ENCODE data around the gene MED10. TPM values are rescaled to one million over a fixed set of nuclear protein-coding genes. Genes with fewer than 3 reads are reported as not detected.

Gene MED10
- total RNA-seq, 1 donor from 2014 or later: 49.3 TPM

DNA sequence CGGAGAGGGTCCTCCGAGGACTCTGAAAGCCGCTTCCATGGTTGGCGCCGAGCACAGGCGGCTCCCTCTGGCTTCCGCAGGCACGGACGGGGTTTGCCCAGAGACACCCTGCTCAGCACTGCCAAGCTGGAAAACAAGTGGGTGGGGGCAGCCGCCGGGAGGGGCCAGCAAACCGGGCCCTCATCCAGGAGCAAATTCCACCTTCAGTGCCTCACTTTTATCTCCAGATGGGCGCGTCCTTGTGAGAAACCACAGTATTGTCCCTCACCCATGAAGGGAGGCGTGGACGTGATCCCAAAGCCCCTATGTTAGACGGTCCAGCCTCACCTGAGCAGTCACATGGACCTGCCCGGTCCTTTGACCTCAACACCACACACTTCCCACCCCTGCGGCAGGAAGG is 29.0 kb downstream of the MED10 start:
- peaks cover 33% of the 10 kb centered on the region for H3K27me3 Mint-ChIP-seq (ENCODE audit: low read depth, unreplicated experiment)
- FAIRE-seq (no peak), DNase-seq (ENCODE audit: low read depth) (no peak)
- H3K4me1 Mint-ChIP-seq (ENCODE audit: low read depth, unreplicated experiment): no peaks in the 10 kb centered on the region
- H3K4me3 Mint-ChIP-seq (ENCODE audit: unreplicated experiment): no peak overlapping the region
- no peaks in the 10 kb centered on the region for H3K36me3 ChIP-seq (ENCODE audit: insufficient read depth, low read length)
- H3K4me3 ChIP-seq (ENCODE audit: insufficient read depth, low read depth, low read length): no peak overlapping the region
- no peak overlapping the region for H3K4me2 ChIP-seq (ENCODE audit: low read length)
- no peaks in the 10 kb centered on the region for H3K9me3 ChIP-seq (ENCODE audit: insufficient read depth, low read depth, low read length)
- peaks cover 8% of the 10 kb centered on the region for H3K9me3 Mint-ChIP-seq (ENCODE audit: unreplicated experiment)
- H4K20me1 ChIP-seq (ENCODE audit: insufficient read depth, low read length): no peaks in the 10 kb centered on the region
- H3K9ac ChIP-seq (ENCODE audit: low read length): no peak overlapping the region
- no peak overlapping the region for H3K27ac ChIP-seq (ENCODE audit: low read depth, low read length)
- H3K36me3 Mint-ChIP-seq (ENCODE audit: low read depth, unreplicated experiment): no peaks in the 10 kb centered on the region
- H3K79me2 ChIP-seq (ENCODE audit: insufficient read depth, low read length): no peaks in the 10 kb centered on the region
- no peak overlapping the region for H2AFZ ChIP-seq (ENCODE audit: low read depth, low read length)
- no peaks in the 10 kb centered on the region for H3K4me1 ChIP-seq (ENCODE audit: insufficient read depth, low read length)
- no peak for TF ChIP-seq EZH2 (IDR thresholded peaks at IDR 0.05; ENCODE audit: insufficient read depth, low read length)
- TF ChIP-seq, protein P1, sequence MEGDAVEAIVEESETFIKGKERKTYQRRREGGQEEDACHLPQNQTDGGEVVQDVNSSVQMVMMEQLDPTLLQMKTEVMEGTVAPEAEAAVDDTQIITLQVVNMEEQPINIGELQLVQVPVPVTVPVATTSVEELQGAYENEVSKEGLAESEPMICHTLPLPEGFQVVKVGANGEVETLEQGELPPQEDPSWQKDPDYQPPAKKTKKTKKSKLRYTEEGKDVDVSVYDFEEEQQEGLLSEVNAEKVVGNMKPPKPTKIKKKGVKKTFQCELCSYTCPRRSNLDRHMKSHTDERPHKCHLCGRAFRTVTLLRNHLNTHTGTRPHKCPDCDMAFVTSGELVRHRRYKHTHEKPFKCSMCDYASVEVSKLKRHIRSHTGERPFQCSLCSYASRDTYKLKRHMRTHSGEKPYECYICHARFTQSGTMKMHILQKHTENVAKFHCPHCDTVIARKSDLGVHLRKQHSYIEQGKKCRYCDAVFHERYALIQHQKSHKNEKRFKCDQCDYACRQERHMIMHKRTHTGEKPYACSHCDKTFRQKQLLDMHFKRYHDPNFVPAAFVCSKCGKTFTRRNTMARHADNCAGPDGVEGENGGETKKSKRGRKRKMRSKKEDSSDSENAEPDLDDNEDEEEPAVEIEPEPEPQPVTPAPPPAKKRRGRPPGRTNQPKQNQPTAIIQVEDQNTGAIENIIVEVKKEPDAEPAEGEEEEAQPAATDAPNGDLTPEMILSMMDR (IDR thresholded peaks at IDR 0.05; ENCODE audit: insufficient read depth, low read depth, low read length): no peak
- H3K27me3 ChIP-seq (ENCODE audit: insufficient read depth, low read length): no peaks in the 10 kb centered on the region
- H3K27ac Mint-ChIP-seq (ENCODE audit: unreplicated experiment): no peak overlapping the region

DNA sequence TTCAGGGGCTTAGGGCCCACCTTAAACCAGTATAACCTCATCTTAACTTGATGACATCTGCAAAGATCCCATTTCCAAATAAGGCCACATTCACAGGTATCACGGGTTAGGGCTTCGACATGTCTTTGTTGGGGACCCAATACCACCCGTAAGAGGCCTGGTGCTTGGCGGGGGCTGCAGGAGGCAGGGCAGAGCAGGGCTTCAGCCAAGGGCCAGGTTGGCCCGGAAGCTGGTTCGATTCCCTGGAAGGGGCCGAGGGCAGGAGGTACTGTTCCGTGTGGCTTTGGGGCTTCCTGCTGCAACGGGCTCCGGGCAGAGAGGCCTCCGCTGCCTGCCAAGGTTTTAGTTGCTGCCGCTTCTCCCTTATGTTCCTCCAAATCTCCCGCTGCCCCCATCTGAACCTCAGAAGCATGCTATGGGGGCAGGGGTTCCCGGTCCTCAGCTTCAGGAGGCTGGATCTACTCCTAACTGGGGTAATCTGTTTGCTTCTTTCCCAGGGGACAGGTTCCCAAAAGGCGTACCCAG is 29.8 kb downstream of the MED10 start:
- TF ChIP-seq, protein P1 (IDR thresholded peaks at IDR 0.05; ENCODE audit: insufficient read depth, low read depth, low read length): no peak
- TF ChIP-seq EZH2 (IDR thresholded peaks at IDR 0.05; ENCODE audit: insufficient read depth, low read length): no peak
- H4K20me1 ChIP-seq (ENCODE audit: insufficient read depth, low read length): no peaks in the 10 kb centered on the region
- H3K9me3 ChIP-seq (ENCODE audit: insufficient read depth, low read depth, low read length): no peaks in the 10 kb centered on the region
- no peak overlapping the region for H3K4me2 ChIP-seq (ENCODE audit: low read length)
- H3K27ac ChIP-seq (ENCODE audit: low read depth, low read length): no peak overlapping the region
- no peaks in the 10 kb centered on the region for H3K27me3 ChIP-seq (ENCODE audit: insufficient read depth, low read length)
- peaks cover 28% of the 10 kb centered on the region for H3K27me3 Mint-ChIP-seq (ENCODE audit: low read depth, unreplicated experiment)
- H3K36me3 Mint-ChIP-seq (ENCODE audit: low read depth, unreplicated experiment): no peaks in the 10 kb centered on the region
- no peaks in the 10 kb centered on the region for H3K36me3 ChIP-seq (ENCODE audit: insufficient read depth, low read length)
- H3K4me1 Mint-ChIP-seq (ENCODE audit: low read depth, unreplicated experiment): no peaks in the 10 kb centered on the region
- no peak overlapping the region for H3K27ac Mint-ChIP-seq (ENCODE audit: unreplicated experiment)
- no peak overlapping the region for H2AFZ ChIP-seq (ENCODE audit: low read depth, low read length)
- no peak for DNase-seq (ENCODE audit: low read depth)
- FAIRE-seq: no peak
- no peak overlapping the region for H3K9ac ChIP-seq (ENCODE audit: low read length)
- no peak overlapping the region for H3K4me3 Mint-ChIP-seq (ENCODE audit: unreplicated experiment)
- no peaks in the 10 kb centered on the region for H3K4me1 ChIP-seq (ENCODE audit: insufficient read depth, low read length)
- H3K4me3 ChIP-seq (ENCODE audit: insufficient read depth, low read depth, low read length): no peak overlapping the region
- no peaks in the 10 kb centered on the region for H3K79me2 ChIP-seq (ENCODE audit: insufficient read depth, low read length)
- H3K9me3 Mint-ChIP-seq (ENCODE audit: unreplicated experiment): peaks cover 4% of the 10 kb centered on the region

DNA sequence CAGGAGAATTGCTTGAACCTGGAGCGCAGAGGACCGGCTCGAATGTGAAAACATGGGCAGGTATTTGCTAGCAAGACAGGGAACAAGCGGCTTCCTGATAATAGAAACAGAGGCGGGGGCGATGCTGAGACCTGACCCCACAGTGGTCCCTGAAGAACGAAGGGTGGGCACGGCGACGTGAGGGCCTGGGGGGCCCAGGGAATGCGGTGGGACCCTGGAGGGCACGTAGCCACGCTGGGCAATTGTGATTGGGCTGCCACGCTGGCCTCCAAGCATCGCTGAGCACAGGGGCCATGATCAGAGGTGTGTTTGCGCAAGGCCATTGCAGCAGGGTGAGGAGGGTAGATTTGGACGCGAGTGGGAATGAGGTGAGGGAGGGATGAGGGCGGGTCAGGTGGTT is 30.7 kb downstream of the MED10 start:
- no peak for DNase-seq (ENCODE audit: low read depth)
- Histone ChIP-seq H3K9me3 (ENCODE audit: insufficient read depth, low read depth, low read length) (no peaks in the 10 kb centered on the region), H3K4me3 (ENCODE audit: insufficient read depth, low read depth, low read length) (no peak overlapping the region), H3K4me2 (ENCODE audit: low read length) (no peak overlapping the region), H3K36me3 (ENCODE audit: insufficient read depth, low read length) (no peaks in the 10 kb centered on the region), H3K27ac (ENCODE audit: low read depth, low read length) (no peak overlapping the region), H3K27me3 (ENCODE audit: insufficient read depth, low read length) (no peaks in the 10 kb centered on the region), H3K79me2 (ENCODE audit: insufficient read depth, low read length) (no peaks in the 10 kb centered on the region), H3K9ac (ENCODE audit: low read length) (no peak overlapping the region), H2AFZ (ENCODE audit: low read depth, low read length) (no peak overlapping the region), H4K20me1 (ENCODE audit: insufficient read depth, low read length) (no peaks in the 10 kb centered on the region), H3K4me1 (ENCODE audit: insufficient read depth, low read length) (no peaks in the 10 kb centered on the region)
- no peaks in the 10 kb centered on the region for H3K4me1 Mint-ChIP-seq (ENCODE audit: low read depth, unreplicated experiment)
- FAIRE-seq: no peak
- H3K9me3 Mint-ChIP-seq (ENCODE audit: unreplicated experiment): peaks cover 4% of the 10 kb centered on the region
- no peak overlapping the region for H3K4me3 Mint-ChIP-seq (ENCODE audit: unreplicated experiment)
- no peaks in the 10 kb centered on the region for H3K36me3 Mint-ChIP-seq (ENCODE audit: low read depth, unreplicated experiment)
- H3K27ac Mint-ChIP-seq (ENCODE audit: unreplicated experiment): no peak overlapping the region
- H3K27me3 Mint-ChIP-seq (ENCODE audit: low read depth, unreplicated experiment): peaks cover 32% of the 10 kb centered on the region
- no peak for TF ChIP-seq EZH2 (IDR thresholded peaks at IDR 0.05; ENCODE audit: insufficient read depth, low read length)
- TF ChIP-seq, protein P1 (IDR thresholded peaks at IDR 0.05; ENCODE audit: insufficient read depth, low read depth, low read length): no peak
